Measurements from ENCODE around the gene POTEG.
"Not testable (repeated sequence)": the region's sequence is repeated elsewhere in the genome, so short reads cannot be mapped to it uniquely, and the experiment has no call there.

POTEG gene

DNA sequence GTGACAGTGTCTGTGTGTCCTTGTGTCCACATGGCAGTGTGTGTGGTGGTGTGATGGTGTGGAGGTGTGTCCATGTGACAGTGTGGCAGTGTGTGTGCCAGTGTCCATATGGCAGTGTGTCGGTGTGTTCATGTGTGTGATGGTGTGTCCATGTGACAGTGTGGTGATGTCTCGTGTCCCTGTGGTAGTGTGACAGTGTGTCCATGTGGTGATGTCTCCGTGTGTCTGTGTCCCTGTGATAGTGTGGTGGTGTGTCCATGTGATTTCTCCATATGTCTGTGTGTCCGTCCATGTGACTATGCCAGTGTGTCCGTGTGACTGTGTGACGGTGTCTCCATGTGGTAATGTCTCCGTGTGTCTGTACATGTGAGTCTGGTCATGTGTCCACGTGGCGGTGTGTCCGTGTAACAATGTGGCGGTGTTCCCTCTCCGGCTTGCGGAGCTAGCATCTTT lies 59.7 kb downstream of the POTEG start:
- not testable (repeated sequence) for DNase-seq

DNA sequence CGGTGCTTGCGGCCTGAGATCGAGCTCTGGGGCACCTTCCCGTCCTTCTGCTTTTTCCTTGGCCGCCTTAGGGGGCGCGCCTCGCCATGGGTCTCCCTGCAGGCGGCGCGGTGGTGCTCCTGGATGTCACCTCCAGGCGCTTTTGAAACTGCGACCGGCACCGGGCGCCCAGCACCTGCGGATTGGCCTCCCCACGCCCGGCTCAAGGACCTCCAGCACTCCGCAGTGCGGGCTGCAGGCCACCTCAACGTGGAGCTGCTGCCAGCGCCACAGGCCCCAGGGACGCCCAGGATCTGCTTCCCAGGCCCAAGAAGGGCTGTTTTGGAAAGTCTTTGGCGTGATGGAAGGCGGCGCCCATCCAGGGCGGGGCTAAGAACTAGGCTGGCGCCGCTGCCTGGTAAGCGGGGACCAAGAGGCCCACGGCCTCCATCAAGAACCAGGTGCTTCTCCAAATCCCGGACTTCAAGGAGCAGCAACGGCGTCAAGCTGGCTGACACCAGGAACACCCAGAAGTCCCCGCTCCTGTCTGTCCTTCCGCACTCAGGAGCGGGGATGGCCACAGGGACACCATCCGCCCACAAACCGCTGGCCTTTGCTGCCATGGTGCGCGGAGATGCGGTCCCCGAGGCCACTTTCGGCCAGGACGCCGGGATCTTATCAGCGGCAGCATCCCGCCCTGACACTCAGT lies 61.2 kb downstream of the POTEG start:
- DNase-seq = not testable (repeated sequence)

DNA sequence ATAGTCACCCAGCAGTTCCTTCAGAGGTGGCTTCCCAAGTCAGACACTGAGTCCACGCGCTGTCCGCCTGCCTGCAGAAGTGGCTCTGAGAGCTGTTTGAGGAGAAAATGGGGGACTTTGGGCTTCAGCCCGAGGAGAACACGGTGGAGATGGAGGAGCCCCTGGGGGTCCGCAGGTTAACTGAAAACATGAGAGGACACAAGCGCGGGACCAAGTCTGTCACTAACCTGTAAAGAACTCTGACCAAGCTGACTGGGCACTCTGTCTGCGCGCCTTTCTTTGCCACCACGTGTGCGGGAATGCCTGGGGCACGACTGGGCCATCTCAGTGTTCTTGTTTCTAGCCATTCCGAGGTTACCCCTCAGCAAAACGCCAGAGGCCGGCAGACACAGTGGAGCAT lies 62.4 kb downstream of the POTEG start:
- DNase-seq = not testable (repeated sequence)

DNA sequence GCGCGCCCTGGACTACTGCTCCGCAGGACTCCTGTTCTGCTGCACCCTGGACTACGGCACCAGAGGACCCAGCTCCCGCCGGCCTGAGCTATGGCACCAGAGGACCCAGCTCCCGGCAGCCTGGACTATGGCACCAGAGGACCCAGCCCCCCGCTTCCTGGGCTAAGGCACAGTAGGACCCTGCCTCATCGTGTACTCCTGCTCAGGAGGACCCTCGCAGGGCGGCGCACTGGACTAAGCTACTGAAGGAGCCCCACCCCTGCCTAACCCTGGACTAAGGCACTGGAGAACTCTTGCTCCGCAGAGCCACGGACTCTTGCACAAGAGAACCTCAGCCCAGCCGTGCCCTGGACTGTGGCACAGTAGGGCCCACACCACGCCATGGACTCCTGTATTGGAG lies 71.3 kb downstream of the POTEG start:
- not testable (repeated sequence) for DNase-seq

DNA sequence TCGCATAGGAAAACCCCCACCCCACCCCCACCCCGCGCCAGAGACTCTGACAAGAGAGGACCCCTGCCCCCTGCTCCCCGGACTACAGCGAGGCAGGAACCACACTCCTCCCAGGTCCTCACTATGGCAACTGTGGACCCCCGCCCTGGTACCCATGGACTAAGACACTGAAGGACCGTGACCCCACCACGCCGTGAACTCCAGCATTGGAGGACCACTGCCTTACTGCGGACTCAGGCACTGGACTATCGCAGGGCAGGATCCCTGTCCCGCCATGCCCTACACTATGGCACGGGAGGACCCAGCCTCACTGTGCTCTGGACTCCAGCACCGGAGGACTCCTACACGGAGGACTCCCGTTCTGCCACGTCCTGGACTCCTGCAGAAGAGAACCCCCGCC lies 71.8 kb downstream of the POTEG start:
- not testable (repeated sequence) for DNase-seq

DNA sequence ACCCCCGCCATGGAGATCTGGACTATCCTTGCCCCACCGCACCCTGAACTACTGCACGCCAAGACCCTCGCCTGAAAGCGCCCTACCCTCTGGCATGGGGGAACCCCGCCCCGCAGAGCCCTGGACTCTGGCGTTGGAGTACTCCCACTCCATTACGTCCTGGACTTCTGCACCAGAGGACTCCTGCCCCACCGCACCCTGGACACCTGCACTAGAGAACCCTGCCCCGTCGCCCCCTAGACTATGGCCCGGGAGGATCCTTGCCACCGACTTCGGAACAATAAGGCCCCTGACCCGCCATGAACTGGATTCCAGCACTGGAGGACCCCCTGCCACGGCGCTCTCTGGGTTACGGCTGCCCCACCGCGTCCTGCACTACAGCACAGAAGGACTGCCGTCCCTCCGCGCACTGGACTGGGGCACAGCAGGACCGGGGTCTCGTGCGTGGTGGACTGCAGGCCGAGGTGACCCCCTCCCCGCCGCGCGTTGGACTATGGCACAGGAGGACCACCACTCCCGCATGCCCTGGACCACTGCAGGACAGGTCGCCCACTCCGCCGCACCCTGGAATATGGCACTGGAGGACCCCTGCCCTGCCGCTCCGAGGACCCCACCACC lies 72.4 kb downstream of the POTEG start:
- not testable (repeated sequence) for DNase-seq

DNA sequence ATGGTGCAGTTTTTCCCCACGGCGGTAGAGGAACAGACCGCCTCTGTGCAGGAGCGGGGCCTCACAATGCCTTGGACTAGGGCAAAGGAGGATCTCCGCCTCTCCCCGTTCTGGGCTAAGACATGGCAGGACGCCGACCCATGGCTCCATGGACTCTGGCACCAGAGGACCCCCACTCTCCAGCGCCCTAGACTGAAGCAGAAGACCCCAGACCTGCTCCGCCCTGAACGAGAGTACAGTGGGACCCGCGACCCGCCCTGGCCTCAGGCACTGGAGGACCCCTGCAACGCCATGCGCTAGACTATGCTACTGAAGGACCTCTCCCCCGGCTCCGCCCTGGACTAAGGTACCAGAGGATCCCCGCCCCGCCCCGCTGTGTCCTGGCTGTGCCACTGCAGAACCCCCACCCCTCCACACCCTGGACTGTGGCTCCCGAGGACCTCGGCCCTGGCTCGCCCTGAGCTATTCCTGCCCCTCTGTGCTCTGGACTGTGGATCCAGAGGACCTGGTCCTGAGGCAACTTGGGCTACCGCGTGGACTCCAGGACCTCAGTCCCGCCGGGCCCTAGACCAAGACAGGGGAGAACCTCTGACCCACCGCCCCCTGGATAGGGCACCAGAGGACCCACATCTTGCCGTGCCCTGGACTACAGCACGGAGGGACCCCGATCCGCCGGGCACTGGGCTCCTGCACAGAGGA lies 73.1 kb downstream of the POTEG start:
- not testable (repeated sequence) for DNase-seq

All from amygdala (tissue), 56 donors.